Fibroblast of lung (primary cell): ENCODE data around the gene DYNLL2.

Source experiments
- CTCF ChIP-seq, 2 donors: IDR thresholded peaks in 1 of 2; conservative IDR thresholded peaks in 1 of 2; 1 replicate in 1 of 2; 2 replicates in 1 of 2; pipeline ENCODE4 v1.5.1; 2011 to 2012; ENCODE audit warnings: low read length in 2 of 2, control low read depth in 1 of 2, inconsistent platforms in 1 of 2, low read depth in 1 of 2, mild to moderate bottlenecking in 1 of 2
- EZH2 ChIP-seq: IDR thresholded peaks from 2 replicates; pipeline ENCODE4 v1.5.1; 2012; ENCODE audit warnings: low read length, control low read depth, mild to moderate bottlenecking; ENCODE audit errors: missing control alignments

GRCh38 chr17:58100506-58100905 is 17.3 kb downstream of the DYNLL2 start:
- TF ChIP-seq CTCF (conservative IDR thresholded peaks at IDR 0.05 in 1 of 2, IDR thresholded peaks at IDR 0.05 in 1 of 2; ENCODE audit: low read depth in 1 of 2, low read length in 2 of 2) = no peak
- TF ChIP-seq EZH2 = no peak
